Activated effector memory CD4-positive, alpha-beta T cell treated with anti-CD3 and anti-CD28 coated beads, Interleukin-2, amount 50 U/mL, for 16 hours (primary cell): ENCODE results near the gene SERPING1.

ENCODE experiments used
- DNase-seq: peaks from one replicate; pipeline ENCODE4 v3.0.0-alpha.2; 2020

Gene SERPING1

DNA sequence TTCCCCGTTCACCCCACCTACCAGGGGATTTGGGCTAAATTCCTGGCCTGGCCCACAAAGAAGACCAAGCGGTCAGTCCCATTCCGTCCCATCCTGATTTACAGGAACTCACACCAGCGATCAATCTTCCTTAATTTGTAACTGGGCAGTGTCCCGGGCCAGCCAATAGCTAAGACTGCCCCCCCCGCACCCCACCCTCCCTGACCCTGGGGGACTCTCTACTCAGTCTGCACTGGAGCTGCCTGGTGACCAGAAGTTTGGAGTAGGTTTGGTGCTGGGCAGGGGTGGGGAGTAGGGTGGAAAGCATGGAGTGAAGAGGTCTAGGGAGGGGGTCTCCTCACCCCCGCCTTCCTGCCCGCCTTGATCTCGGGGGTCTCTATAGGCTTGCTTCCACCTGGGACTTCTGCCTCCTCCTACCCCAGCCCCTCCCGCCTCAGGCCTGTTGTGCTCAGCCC, at the start of gene SERPING1:
TSS of gene SERPING1 (plus strand) at position 225 of the 455 bp plus-strand sequence. CDS start 586 bp downstream, outside the sequence.
- DNase-seq, result no peak

DNA sequence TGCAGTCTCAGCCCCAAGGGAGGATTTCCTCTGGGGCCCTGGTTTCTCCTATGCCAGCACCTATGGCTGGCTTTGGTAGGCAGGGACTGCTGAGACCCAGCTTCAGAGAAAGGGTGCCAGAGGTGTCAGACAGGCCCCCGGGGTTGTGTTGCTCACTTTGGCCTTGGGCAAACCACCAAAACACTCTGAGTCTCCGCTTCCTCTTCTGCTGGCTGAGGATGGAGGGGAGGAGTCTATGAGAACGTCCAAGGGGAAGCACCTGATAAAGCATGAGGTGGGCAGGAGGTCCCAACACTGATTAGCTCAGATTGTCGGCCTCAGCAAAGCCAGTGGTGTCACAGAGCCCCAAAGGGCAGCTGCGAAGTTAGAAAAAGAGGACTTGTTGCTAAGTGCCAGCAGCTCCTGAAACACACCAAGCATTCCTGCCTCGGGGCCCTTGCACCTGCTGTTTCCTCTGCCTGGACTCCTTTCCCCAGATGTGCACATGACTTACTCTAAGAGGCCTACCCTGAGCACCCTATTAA, 49.6 kb upstream of the SERPING1 start:
- DNase-seq, result no peak

DNA sequence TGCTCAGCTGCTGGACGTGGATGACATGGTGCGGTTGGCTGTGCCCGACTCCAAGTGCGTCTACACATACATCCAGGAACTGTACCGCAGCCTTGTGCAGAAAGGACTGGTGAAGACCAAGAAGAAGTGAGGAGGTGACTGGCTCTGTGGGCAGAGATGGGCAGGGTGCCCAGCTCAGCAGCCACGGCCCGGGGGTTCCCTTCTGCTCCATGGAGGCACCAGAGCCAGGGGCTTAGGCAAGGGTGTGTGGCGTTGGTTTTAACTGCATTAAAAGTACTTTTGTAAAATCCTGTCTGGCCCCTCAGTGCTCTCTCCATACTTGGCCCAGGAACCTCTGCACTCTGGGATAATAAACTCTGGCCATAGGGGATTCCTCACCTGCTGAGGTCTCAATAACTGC, 47.5 kb upstream of the SERPING1 start:
- DNase-seq, result no peak

DNA sequence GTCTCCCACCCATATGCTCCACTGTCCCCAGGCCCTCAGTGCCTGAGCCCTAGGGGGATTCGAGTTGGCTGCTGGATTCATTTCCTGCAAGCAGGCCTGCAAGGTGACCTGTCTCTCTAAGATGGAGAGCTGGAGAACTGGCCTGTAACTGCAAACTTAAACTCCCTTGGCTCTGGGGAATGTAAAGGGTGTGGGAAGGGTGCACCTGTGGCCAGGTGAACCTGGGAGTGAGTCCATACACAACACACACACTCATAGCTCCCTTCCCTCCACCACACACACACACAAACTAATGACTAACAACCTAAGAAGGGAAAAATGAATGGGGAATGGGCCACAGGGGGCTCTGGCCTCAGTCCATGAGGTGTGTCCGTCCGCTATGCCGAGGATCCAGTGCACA, 45.5 kb upstream of the SERPING1 start:
- DNase-seq, result no peak

DNA sequence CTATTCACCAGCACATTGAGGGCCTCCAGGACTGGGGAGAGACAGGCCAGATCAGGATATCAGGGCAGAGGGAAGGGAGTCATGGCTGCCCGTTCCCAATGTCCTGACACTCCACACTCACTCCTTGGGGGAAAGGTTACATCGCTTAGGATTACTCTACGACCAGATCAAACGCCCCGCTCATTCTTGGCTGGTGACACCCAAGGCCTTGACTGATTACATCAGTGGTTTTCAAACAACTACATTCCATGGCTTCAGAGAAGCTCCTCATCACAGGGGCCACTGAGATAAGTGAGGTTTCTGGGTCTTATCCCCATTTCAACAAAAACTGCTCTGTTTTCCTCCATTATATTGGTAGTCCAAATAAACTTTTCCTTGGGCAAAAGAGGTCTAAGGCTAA, 45.0 kb upstream of the SERPING1 start:
- DNase-seq, result no peak

DNA sequence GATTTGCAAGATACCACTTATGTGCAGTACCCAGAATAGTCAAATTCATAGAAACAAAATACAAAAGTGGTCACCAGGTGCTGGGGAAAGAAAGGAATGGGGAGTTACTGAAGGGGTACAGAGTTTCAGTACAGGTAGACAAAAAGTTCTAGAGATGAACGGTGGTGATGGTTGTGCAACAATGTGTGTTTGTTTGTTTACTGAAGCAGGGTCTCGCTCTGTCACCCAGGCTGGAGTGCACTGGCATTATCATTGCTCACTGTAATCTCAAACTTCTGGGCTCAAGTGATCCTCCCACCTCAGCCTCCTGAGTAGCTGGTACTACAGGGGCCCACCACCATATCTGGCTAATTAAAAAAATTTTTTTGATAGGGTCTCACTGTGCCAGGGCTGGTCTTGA, 42.1 kb upstream of the SERPING1 start:
- no peak for DNase-seq

DNA sequence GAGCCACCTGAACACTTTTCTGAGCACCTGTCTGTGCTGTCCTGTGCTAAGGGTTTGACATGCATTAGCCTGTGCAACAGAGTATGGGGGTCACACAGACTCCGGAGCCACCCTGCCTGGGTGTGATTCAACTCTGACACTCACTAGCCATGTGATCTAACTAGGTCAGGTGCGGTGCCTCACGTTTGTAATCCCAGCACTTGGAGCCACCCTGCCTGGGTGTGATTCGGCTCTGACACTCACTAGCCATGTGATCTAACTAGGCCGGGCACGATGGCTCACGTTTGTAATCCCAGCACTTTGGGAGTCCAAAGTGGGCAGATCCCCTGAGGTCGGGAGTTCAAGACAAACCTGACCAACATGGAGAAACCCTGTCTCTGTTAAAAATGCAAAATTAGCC, 41.4 kb upstream of the SERPING1 start:
- DNase-seq, result no peak

DNA sequence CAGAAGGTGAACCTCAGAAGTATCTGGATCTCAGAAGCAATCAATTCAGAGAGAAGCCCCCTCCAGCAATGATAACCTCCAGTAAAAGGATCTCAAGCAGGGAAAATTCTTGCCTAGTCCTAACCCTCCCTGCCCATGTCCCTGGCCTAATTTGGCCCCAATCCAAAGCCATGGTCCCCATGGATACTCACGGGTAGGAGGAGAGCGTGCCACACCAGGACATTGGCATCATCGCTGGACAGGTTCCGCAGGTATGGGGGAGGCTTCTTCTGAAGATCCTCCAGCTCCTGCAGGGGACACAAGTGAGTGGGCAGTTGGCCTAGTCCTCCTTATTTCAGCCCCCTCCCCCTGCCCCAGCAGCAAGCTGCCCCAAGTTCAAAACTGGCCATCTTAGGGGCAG, 37.3 kb upstream of the SERPING1 start:
- DNase-seq, result no peak

DNA sequence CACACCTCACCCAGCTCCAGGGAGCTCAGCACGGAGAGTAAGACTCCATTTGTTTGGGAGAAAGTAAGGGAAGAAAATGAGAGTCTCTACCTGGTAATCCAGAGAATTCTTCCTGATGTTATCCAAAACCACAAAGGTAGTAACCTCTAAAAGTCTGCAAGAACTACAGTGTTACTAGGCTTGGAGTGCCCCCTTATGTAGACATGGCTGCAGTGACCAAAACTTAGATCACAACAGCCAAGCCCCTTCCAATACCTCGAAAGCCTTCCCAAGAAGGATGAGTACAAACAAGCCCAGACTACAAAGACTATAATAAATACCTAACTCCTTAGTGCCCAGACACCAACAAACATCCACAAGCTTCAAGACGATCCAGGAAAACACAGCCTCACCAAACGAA, 34.9 kb upstream of the SERPING1 start:
- no peak for DNase-seq

DNA sequence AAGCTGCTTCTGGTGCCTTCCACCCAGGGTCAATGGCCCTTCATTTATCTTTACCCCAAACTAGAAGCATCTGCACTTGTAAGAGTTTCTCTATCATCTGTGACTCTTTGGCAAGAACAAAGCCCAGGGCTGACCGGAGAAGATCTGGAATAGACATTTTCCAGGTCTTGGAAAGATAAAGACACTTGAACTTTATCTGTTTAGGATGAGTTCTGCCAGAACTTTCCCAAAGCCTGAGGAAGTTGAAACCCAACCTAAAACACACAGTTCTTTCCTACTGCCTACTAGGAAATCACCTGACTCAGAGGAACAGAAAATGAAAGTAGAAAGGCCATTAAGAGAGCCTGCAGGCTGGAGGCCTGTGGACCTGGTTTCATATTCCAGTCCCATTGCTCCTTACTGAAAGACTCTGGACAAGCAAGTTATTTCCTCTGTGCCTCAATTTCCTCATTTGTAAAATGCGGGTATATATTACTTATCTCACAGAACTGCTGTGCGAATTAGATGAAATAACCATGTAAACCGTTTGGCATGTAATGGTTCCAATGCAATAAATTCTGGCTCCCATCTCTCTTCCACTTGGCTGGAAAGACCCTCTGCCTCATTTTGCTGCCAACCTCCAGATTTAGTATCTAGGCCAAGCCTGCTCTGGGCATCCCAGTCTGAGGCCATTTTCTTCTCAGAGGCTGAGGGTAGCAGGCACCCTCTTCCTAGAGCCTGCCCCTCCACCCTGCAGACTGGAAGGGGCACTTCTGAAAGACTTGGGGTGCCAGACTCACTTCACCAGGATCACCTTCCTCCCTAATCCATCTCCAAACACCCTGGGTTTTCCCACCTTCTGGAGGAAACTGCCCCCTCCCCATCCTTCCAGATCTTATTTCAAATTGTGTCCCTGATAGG, 31.2 kb upstream of the SERPING1 start:
- peak; percentile 72 for DNase-seq

DNA sequence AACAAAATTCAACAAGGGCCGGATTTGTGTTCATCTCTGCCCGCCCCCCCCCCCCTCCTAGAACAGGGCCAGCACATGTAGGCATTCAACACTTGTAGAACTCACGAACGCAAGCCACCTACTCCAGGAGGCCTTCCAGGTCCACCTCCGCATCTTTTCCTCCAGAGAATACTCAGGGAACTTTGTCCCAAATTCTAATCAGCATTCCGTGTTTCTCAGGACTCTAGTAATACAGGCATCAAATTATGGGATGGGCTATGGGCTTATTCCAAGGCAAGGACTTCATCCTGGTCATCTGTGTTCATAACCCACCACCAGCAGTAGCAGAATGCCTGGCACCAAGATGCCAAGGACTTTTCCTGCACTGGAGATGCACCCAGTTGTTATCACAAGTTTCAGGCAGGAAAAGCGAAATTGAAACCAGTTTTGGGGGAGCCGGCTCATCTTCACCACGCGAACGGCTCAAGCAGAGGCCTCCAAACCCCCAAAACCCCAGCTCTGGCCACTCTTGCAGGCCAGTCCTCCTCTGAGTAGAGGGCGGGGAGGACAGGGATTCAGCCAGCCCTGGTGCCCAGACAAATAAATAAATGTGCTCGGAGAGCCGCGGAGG, 30.5 kb upstream of the SERPING1 start:
- no peak for DNase-seq

DNA sequence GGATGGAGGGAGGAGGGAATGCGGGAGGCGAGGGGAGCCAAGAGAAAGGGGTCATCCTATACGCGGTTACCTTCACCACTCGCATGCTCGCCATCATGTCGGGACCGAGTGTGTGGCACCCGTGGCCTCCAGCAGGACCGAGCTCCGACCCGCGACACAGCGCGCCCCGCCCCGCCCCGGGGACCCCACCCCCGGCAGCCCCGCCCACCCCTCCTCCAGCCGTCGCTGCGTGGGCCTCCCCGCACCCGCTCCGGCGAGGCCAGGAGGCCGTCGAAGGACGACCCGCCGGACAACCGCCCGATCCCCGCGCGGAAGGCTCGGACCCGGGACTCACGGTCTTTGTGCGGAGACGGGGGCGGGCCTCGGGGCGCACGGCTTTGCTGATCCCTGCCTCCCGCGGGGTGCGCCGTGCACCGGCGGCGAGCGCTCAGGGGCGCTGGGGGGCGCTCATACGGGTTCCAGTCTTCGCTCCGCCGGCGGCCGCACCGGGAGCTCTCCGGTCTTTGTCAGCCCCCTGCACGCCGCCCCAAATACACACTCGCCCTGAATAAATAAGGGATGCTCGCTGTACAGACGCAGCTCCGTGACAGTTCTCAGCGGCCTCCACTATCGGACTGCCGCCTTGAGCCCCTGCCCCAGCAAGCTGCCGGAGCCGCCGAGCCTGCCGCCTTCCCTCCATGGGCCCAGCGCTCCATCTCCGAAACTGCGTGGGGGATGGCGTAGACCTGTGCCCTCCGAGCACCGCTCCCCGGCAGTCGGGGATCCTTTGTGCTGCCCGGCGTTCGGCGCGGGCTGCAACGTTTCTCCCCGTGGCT, 29.8 kb upstream of the SERPING1 start, which contains the start of gene UBE2L6:
TSS of gene UBE2L6 (minus strand) at position 158 of the 815 bp plus-strand sequence. CDS start at position 97, 61 bp downstream.
- DNase-seq, result peak; percentile 95

DNA sequence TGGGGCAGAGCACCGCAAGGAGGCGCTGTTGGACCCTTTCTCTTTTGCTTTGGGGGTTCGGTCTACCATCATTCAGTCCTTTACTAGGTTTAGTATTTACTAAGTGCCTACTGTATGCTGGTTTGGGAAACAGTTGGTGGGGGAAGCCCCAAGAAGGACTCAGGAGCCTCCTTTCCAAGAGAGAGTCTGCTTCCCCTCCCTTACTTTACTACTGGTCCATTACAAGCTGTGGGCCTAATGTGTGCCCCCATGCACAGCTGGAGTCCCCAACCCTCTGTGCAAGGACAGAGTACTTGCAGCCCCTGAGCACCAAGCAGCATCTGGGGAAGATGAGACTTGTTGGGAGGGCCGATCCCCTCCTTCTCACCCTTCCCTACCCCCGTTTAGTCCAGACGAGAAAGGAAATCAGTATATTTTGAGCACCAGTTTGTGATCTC, 29.1 kb upstream of the SERPING1 start:
- no peak for DNase-seq

DNA sequence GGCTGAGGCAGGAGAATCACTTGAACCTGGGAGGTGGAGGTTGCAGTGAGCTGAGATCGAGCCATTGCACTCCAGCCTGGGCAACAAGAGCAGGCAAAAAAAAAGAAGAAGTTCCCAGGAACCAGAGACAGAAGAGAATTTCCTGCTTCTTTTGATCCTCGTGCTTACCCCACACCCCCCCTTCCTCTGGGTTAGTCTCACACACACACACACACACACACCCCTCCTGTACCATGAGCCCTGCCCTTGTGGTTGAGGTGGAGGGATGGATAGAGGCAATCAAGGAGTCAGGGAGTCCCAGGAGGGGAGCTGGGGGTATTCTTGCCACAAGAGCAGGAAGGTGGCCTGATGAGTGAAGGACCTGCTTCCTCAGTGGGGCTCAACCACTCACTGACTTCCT, 25.9 kb upstream of the SERPING1 start:
- no peak for DNase-seq

DNA sequence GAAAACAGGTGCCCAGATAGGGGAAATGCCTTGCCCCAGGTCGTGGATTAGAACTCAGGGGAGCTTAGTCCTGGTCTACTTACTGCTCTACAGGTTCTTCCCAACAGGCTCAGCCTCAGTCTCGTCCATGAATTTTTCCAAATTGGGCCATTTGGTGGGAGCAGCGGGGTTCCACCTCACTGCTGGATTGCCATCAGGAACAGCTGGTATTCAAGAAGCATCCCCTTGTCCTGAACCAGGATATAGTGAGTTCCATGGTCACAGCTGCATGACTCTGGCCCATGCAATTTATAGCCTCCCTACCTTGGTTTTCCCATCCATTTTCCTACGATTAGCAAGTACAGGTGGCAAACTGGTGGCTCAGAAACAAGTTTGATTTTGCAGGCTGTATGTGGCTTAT, 23.4 kb upstream of the SERPING1 start:
- no peak for DNase-seq

DNA sequence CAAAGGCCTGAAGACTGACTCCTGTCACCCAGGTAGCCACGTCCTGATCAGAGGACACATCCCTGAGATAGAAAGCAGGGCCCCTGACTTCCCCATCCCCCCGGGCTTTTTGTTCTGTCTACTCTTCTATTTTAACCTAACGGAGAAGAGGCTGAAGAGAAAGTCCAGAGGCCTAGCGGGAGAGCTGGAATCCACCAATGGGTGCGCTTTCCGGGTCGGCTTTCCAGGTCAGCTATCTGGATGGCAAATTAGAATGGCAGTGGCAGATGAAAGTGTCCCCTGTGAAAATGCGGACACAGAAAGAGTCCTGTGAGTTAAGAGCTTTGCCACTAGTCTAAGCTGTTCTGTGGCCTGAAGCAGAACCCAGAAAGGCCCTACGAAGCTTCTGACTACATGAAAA, 13.1 kb upstream of the SERPING1 start:
- DNase-seq, result no peak

DNA sequence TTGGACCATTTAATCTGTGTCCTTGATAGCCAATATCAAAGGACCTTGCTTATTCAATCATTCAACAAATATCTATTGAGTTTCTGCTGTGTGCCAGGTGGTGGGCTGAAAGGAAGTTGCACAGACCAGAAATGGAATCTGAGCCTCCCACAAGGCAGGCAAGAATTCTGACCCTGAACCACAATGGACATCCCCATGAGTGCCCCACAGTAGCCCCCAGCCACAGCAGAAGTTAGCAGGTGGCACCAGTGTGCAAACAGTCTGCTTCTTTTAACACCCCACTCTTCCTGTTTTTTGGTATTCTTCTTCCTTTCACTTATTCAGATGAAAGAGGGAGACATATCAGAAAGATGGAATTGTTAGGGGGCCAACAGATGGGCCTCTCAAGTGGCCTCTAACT, 12.2 kb upstream of the SERPING1 start:
- no peak for DNase-seq

DNA sequence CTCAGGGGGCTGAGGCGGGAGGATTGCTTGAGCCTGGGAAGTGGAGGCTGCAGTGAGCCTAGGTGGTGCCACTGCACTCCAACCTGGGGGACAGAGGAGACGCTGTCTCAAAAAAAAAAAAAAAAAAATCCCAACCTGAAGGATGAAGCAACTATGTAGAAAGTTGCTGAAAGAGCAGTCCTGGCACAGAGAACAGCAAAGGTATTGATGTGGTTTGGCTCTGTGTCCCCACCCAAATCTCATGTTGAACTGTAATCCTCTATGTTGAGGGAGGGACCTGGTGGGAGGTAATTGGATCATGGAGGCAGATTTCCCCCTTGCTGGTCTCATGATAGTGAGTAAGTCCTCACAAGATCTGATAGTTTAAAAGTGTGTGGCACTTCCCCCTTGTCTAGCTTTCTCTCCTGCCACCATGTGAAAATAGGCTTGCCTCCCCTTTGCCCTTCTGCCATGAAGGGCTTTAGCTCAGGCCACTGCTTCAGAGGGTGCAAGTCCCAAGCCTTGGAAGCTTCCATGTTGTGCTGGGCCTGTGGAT, 10.7 kb upstream of the SERPING1 start:
- no peak for DNase-seq

DNA sequence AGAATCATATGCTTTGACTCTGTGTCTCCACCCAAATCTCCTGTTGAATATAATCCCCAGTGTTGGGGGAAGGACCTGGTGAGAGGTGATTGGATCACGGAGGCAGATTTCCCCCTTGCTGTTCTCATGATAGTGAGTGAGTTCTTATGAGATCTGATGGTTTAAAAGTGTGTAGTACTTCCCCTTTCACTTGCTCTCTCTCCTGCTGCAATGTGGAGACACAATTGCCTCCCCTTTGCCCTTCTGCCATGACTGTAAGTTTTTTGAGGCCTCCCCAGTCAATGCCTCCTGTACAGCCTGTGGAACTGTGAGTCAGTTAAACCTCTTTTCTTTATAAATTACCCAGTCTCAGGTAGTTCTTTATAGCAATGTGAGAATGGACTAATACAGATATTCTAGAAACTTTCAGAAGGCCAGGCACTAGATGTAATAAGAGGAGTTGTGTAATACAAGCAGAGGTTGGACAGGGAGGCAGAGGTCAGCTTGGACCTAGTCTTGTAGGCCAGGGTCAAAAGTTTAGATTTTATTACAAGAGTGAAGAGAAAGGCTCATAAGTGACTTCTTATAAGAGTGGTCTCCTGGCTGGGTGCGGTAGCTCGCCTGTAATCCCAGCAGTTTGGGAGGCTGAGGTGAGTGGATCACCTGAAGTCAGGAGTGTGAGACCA, 9.3 kb upstream of the SERPING1 start:
- no peak for DNase-seq

DNA sequence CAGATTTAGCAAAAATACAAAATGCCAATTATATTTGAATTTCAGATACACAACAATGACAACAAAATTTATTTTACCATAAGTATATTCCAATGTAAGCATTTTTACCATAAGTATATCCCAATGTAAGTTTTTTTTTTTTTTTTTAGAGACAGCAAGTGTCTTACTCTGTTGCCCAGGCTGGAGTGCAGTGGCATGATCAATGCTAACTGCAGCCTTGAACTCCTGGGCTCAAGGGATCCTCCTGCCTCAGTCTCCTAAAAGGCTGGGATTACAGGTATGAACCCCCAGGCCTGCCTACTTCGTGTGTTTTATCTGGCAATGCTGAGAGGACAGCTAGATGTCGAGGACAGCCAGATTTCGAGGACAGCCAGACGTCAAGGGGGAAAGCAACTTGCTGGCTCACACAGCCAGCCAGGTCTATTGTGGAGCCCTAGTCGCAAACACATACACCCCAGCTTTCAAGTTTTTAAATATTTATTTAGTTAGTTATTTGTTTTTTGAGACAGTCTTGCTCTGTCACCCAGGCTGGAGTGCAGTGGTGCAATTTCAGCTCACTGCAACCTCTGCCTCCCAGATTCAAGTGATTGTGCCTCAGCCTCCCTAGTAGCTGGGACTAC, 1.1 kb upstream of the SERPING1 start:
- DNase-seq, result no peak

DNA sequence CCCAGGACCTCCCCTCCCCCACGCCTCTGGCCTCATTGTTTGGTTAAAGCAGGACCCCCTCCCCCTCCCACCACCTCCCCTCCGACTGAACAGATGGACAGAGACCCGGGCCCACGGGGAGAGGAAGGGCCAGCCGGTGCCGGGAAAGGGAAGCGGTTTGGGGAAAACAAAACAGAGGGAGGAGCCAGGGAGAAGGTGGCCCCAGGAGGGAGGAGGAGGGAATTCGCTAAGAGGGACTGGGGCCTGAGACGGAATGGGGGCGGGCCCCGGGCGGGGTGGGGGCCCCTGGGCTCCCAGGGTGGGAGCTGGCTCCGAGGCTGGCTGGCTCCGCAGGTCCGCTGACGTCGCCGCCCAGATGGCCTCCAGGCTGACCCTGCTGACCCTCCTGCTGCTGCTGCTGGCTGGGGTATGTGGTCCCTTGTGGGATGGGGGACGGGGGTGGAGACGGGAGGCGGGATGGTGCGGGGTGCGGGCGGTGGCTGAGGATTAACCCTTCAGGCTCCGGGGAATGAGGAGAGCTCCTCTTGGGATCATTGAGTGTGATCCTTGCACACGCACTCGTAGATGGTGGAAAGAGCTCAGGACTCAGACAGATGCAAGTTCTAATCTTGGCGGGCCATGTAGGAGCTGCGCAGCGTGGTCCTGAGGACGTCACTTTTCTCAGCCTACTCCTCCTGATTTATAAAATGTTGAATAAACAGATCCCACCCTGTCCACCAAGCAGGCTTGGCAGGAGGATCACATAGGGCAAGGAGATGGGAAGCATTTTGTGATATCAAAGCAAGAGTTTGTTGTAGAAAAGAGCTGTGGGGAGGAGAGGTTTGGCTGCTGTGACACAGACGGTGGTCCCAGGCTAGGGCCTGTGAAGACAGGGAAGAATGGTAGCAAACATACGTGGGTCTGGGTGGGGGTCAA, 688 bp downstream of the SERPING1 start:
- no peak for DNase-seq
